GM20431 (cell line): Measurements from ENCODE around the gene PNMA8A.

ENCODE experiments used
- in situ Hi-C: fragments of 300-500 bp; cut with MseI, MboI; formaldehyde crosslinking; loops from one replicate; pipeline ENCODE4 v1.15.0; 2020; ENCODE audit warnings: low sequenced_read_pairs; ENCODE audit not compliant: unreplicated experiment

Gene PNMA8A

DNA sequence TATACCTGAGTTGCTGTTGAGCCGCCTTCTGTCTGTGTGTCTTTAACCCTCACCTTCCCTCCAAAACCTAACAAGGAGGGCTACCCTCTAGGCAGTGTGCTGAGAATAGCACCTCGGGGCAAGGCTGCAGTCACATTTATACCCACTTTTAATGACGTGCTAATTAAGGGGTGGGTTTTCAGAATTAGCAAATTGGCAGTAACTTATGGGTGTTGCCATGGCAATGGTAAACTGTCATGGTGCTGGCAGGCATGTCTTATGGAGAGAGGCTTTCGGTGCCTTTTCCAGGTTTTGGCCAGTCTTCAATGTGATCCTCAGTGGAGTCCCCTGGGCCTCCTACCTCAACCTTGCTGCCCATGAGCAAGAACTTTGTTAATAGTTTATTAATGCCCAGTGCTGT, 1.2 kb upstream of the PNMA8A start:
- in situ Hi-C loops = no loop called here

- in situ Hi-C loops = no loop called here
Measured at GRCh38 chr19:46471811-46472543, 614 bp upstream of the PNMA8A start.

GRCh38 chr19:46470376-46470775, 987 bp downstream of the PNMA8A start:
- in situ Hi-C loops = no loop called here

- in situ Hi-C loops = no loop called here
Measured at GRCh38 chr19:46469541-46470185, 1.7 kb downstream of the PNMA8A start.

DNA sequence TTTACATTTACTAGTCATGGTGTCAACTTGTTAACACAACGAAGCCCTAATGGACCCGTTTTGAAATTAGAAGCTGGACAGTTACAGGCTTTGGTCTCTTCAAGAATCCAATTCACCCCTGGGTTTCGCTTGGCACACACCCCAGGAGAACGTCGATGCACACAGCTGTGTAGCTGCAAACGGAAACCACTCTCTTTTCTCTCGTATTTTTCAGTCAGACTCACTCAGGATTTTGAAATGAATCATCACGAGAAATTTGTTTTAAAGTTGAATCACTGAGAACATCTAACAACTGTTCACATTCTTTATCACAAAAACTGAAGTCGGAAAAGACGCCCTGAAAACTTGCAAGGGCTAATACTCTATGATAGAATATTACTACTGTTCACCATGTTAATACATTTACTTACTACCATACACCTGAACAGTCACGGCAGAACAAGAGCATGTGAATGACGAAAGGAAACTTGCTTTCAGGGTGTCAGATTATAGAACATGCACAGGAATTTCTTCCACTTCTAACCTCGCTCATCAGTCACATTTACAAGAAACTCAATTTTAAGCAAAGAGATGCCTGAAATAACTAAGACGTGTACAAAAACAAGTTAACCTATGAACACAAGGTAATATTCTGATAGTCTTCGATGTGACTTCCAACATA, 4.7 kb downstream of the PNMA8A start:
- in situ Hi-C loops = no loop called here

GRCh38 chr19:46463516-46463915, 7.8 kb downstream of the PNMA8A start:
- in situ Hi-C loops = no loop called here

GRCh38 chr19:46461537-46461936, 9.8 kb downstream of the PNMA8A start:
- in situ Hi-C loops = no loop called here

GRCh38 chr19:46460981-46461380, 10.4 kb downstream of the PNMA8A start:
- in situ Hi-C loops = no loop called here

- in situ Hi-C loops = no loop called here
Measured at GRCh38 chr19:46460055-46460454, 11.3 kb downstream of the PNMA8A start.

DNA sequence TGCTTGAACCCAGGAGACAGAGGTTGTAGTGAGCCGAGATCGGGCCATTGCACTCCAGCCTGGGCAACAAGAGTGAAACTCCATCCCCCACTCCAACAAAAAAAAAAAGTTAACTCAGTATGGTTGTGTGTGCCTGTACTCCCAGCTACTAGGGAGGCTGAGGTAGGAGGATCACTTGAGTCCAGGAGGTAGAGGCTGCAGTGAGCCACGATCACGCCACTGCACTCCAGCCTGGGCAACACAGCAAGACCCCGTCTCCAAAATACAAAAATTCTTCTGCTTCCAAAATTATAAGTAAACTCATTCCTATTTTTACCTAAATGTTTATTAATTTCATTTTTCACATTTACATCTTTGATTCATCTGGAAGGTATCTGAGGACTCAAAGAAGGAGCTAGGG, 14.4 kb downstream of the PNMA8A start:
- in situ Hi-C loops = no loop called here

DNA sequence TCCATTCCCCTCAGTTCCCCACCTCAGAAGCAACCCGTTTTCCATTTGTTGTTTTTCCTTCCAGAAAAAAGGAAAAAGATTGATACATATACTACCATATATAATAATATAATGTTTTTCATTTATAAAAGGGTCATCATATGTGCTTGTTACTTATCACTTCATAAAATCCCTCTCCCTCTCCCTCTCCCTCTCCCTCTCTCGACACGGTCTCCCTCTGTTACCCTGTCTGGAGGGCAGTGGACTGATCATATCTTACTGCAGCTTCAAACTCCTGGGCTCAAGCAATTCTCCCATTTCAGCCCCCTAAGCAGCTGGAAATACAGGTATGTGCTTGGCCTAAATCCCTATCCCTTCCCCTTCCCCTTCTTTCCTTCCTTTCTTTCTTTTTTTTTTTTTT, 17.1 kb downstream of the PNMA8A start:
- in situ Hi-C loops = no loop called here

GRCh38 chr19:46453661-46454060, 17.7 kb downstream of the PNMA8A start:
- in situ Hi-C loops = no loop called here

GRCh38 chr19:46452186-46452585, 19.2 kb downstream of the PNMA8A start:
- in situ Hi-C loops = no loop called here

DNA sequence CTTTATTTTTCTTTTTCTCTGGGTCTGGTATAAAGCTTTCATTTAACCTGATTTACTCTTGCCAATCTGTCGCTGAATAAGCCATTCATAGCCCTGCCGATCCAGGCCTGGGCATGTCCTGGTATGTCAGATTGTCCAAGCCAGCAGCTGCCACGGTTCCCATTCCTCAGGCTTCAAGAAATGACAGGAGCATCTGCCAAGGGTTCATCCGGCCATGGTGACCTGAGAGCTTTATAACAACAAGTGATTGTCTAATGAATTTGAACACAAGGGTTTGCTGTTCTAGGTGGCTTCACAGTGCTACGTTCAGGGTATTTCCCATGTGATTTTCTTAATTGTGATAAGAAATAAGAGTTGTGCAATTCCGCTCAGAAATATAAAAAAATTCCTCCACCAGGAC, 20.0 kb downstream of the PNMA8A start:
- in situ Hi-C loops = no loop called here

DNA sequence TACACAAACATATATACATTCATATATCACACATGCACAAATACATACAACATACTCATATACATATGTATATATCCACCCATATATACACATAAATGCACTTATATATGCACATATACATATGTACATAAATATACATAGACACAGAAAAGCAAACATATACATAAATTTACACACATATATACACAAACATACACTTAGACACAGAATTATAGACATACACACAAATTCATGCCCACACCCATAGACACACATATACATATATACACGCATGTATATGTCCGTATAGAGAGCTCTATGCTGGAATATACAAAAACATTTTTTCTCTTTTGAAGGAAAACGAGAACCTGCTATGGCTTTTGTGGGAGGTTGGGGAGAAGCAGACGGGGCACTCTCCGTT, 20.6 kb downstream of the PNMA8A start:
- in situ Hi-C loops = no loop called here

GRCh38 chr19:46449228-46449627, 22.1 kb downstream of the PNMA8A start:
- in situ Hi-C loops = no loop called here

- in situ Hi-C loops = no loop called here
Measured at GRCh38 chr19:46448601-46449000, 22.8 kb downstream of the PNMA8A start.

GRCh38 chr19:46447824-46448223, 23.5 kb downstream of the PNMA8A start:
- in situ Hi-C loops = no loop called here

- in situ Hi-C loops = no loop called here
Measured at GRCh38 chr19:46447006-46447405, 24.4 kb downstream of the PNMA8A start.

DNA sequence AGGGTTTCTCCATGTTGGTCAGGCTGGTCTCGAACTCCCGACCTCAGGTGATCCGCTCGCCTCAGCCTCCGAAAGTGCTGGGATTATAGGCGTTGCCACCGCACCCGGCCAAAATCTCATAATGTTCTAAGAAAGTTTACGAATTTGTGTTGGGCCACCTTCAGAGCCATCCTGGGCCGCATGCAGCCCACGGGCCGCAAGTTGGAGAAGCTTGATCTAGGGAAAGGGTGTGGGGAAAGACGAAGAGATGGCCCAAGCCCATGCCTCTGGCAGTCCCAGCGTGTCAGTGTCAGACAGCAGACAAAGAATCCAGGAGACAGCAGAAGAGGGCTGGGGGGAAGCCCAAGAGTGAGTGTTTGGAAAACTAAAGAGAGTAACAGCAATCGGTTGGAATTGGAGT, 25.3 kb downstream of the PNMA8A start:
- in situ Hi-C loops = no loop called here

GRCh38 chr19:46442808-46443450, 28.4 kb downstream of the PNMA8A start:
- in situ Hi-C loops = no loop called here
